Activated CD8-positive, alpha-beta memory T cell treated with anti-CD3 and anti-CD28 coated beads for 4 hours (primary cell): ENCODE measurements around the gene NTNG1.

Experiments used
- DNase-seq, 2 donors: peaks; one replicate each; pipeline ENCODE4 v3.0.0-alpha.2; 2020; ENCODE audit warnings: low read depth in 2 of 2

NTNG1 gene

GRCh38 chr1:107405236-107405635 is 264.4 kb downstream of the NTNG1 start:
- DNase-seq = no peak

GRCh38 chr1:107407011-107407410 is 266.2 kb downstream of the NTNG1 start:
- no peak for DNase-seq

GRCh38 chr1:107413546-107413945 is 272.7 kb downstream of the NTNG1 start:
- DNase-seq = no peak

- no peak for DNase-seq
Measured at GRCh38 chr1:107413951-107414350, 273.1 kb downstream of the NTNG1 start.

GRCh38 chr1:107414550-107414949 is 273.7 kb downstream of the NTNG1 start:
- no peak for DNase-seq

GRCh38 chr1:107415241-107415640 is 274.4 kb downstream of the NTNG1 start:
- no peak for DNase-seq

GRCh38 chr1:107419003-107419402 is 278.2 kb downstream of the NTNG1 start:
- DNase-seq = no peak

- DNase-seq = no peak
Measured at GRCh38 chr1:107422901-107423300, 282.1 kb downstream of the NTNG1 start.

- DNase-seq = no peak
Measured at GRCh38 chr1:107430540-107431228, 289.8 kb downstream of the NTNG1 start.

GRCh38 chr1:107432108-107432507 is 291.3 kb downstream of the NTNG1 start:
- DNase-seq = no peak

- no peak for DNase-seq
Measured at GRCh38 chr1:107433068-107433467, 292.2 kb downstream of the NTNG1 start.

- no peak for DNase-seq
Measured at GRCh38 chr1:107433635-107434360, 293.0 kb downstream of the NTNG1 start.

- DNase-seq = no peak
Measured at GRCh38 chr1:107434361-107434693, 293.5 kb downstream of the NTNG1 start.

GRCh38 chr1:107436552-107437241 is 295.9 kb downstream of the NTNG1 start:
- DNase-seq = no peak

GRCh38 chr1:107439567-107439966 is 298.7 kb downstream of the NTNG1 start:
- no peak for DNase-seq

GRCh38 chr1:107442551-107442950 is 301.7 kb downstream of the NTNG1 start:
- DNase-seq = no peak

GRCh38 chr1:107443027-107443426 is 302.2 kb downstream of the NTNG1 start:
- DNase-seq = no peak

GRCh38 chr1:107443860-107444259 is 303.0 kb downstream of the NTNG1 start:
- no peak for DNase-seq

GRCh38 chr1:107444302-107444701 is 303.5 kb downstream of the NTNG1 start:
- no peak for DNase-seq

GRCh38 chr1:107449326-107449725 is 308.5 kb downstream of the NTNG1 start:
- DNase-seq = no peak

- DNase-seq = no peak
Measured at GRCh38 chr1:107450899-107451664, 310.2 kb downstream of the NTNG1 start.

GRCh38 chr1:107451715-107452114 is 310.9 kb downstream of the NTNG1 start:
- no peak for DNase-seq
